ENCODE results near the gene PDIK1L.

PDIK1L gene

DNA sequence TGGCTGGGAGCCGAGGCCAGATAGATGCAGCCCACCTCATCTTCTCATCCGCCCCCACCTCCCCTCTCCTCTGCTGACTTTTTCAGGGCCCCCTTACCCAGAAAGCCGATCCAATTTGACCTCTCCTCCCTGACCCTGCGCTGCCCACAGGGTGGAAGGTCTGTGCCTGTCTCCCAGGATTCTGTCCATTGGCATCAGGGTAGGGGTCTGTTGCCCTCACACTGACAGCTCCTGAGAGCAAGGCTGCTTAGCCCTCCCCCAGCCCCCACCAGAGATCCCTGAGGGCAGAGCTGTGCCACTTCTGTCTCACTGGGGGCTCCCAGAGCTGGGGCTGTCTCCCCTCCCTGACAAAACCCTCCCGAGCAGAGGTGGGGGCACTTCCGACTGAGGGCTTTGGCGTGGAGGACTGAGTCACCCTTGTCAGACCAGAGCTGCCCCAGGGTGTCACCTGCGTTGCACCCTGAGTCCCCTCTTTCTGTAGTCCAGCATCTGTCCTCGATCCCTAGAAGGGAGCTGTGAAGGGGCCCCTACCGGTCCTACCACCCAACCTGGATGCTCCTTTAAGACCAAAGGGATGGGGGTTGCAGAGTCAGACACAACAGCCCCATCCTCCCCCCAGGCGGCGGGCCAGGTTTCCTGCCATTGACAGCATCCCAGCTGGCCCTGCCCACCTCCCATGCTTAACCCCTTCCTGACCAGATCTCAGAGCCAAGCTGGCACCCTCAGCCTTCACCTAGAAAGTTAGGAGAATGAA lies 44.8 kb downstream of the PDIK1L start:
- Histone ChIP-seq H3K4me2 (ENCODE audit: insufficient read depth, low read length, poor library complexity, severe bottlenecking) (peak overlapping the region; percentile 50), H2AFZ (ENCODE audit: low read length) (peak overlapping the region; percentile 70), H2BK12ac (ENCODE audit: low read length) (no peak overlapping the region), H4K91ac (ENCODE audit: low read depth, low read length, poor library complexity) (no peak overlapping the region), H3K9me3 (replicated peaks in 1 of 2; ENCODE audit: control insufficient read depth in 2 of 2, insufficient read depth in 1 of 2, low read depth in 1 of 2, low read length in 2 of 2) (no peaks in the 10 kb centered on the region), H3K27me3 (ENCODE audit: control insufficient read depth in 3 of 3, insufficient read depth in 3 of 3, low read depth in 1 of 3, low read length in 3 of 3) (peaks cover 0 to 19% (median 14%) of the 10 kb centered on the region in 3 experiments), H3K36me3 (replicated peaks in 1 of 2; ENCODE audit: control insufficient read depth in 2 of 2, insufficient read depth in 2 of 2, low read length in 2 of 2) (no peaks in the 10 kb centered on the region), H2BK120ac (ENCODE audit: low read depth, low read length) (peak overlapping the region; percentile 27), H2BK5ac (ENCODE audit: low read length) (no peak overlapping the region), H3K4me3 (ENCODE audit: low read length in 2 of 2) (no peak overlapping the region), H3K23ac (ENCODE audit: low read depth, low read length, poor library complexity) (no peak overlapping the region), H3K4ac (ENCODE audit: low read length) (no peak overlapping the region), H3K14ac (ENCODE audit: low read length) (no peak overlapping the region), H2AK5ac (ENCODE audit: low read depth, low read length) (no peak overlapping the region), H3K18ac (ENCODE audit: low read length) (peak overlapping the region; percentile 81), H3K4me1 (ENCODE audit: control insufficient read depth in 2 of 2, insufficient read depth in 1 of 2, low read depth in 1 of 2, low read length in 2 of 2) (peaks cover 42 to 50% of the 10 kb centered on the region in 2 donors), H4K8ac (ENCODE audit: low read depth, low read length) (no peak overlapping the region), H3K79me1 (ENCODE audit: low read depth, low read length) (no peaks in the 10 kb centered on the region), H2BK15ac (ENCODE audit: low read length) (peak overlapping the region; percentile 42), H3K9ac (ENCODE audit: low read depth, low read length, poor library complexity) (no peak overlapping the region), H3K27ac (replicated peaks; ENCODE audit: low read length) (no peak overlapping the region)
- no peak for DNase-seq (ENCODE audit: low spot score)
- WGBS, 2 donors (ENCODE audit: extremely low coverage in 2 of 2, insufficient read length in 2 of 2, insufficient replicate concordance in 1 of 2), result no CpG with 5 or more reads among the region's 12 CpGs

GRCh38 chr1:26158271-26158907 lies 46.8 kb downstream of the PDIK1L start:
- peak overlapping the region in 1 of 2 donors; percentile 50 for H3K4me3 ChIP-seq (ENCODE audit: low read length in 2 of 2)

DNA sequence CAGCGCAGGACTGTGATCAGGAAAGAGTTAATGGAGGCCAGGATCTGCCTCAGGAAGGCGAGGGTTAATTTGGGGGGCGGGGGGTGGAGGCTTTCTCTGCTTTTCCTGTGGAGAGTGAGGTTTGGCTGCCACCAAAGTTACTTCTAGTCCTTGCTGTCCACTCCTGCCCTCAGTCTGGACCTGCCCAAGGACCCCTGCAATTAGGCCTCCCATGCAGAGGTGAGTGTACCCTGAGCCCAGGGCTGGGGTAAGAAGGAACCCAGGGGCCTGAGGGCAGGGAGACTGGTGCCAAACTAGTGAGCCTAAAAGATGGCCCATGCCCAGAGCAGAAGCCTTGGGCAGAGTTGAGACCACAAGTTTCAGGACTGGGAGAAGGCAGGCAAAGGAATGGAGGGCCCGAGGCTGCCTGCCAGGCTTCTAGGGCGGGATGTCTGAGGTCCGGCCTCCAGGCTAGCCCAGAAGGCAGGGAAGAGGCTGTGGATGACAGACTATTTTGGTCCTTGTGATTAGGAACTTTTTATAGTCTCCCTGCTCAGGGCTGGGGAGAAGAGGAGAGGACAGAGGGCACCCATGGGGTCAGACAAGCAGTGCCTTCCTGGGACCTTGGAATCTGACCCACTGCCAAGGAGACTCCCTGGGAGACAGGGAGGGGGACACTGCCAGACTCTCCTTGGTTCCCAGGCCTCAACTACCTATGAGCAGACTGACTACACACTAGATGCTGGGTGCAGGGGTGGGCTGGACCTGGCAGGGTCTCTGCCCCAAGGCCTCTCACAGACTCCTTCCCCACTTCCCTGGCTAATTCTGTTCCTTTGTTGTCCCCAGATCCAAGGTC lies 47.5 kb downstream of the PDIK1L start, which contains the start of gene FAM110D:
TSS of gene FAM110D (plus strand) at position 172 of the 835 bp plus-strand sequence. CDS start 2,213 bp downstream, outside the sequence.
- H2BK120ac ChIP-seq (ENCODE audit: low read depth, low read length), result no peak within 1 kb of the TSS
- no peak within 1 kb of the TSS for H4K8ac ChIP-seq (ENCODE audit: low read depth, low read length)
- H3K4me2 ChIP-seq (ENCODE audit: insufficient read depth, low read length, poor library complexity, severe bottlenecking), result no peak within 1 kb of the TSS
- no peak within 1 kb of the TSS for H3K23ac ChIP-seq (ENCODE audit: low read depth, low read length, poor library complexity)
- H3K18ac ChIP-seq (ENCODE audit: low read length), result peak within 1 kb of the TSS; percentile 73
- no peak within 1 kb of the TSS for H2BK12ac ChIP-seq (ENCODE audit: low read length)
- H3K14ac ChIP-seq (ENCODE audit: low read length), result no peak within 1 kb of the TSS
- no peak within 1 kb of the TSS for H4K91ac ChIP-seq (ENCODE audit: low read depth, low read length, poor library complexity)
- H3K9me3 ChIP-seq (replicated peaks in 1 of 2; ENCODE audit: control insufficient read depth in 2 of 2, insufficient read depth in 1 of 2, low read depth in 1 of 2, low read length in 2 of 2), result no peaks in the 10 kb centered on the region
- H3K4ac ChIP-seq (ENCODE audit: low read length), result no peak within 1 kb of the TSS
- peaks cover 3 to 38% (median 5%) of the 10 kb centered on the region in 3 experiments for H3K27me3 ChIP-seq (ENCODE audit: control insufficient read depth in 3 of 3, insufficient read depth in 3 of 3, low read depth in 1 of 3, low read length in 3 of 3)
- no peaks in the 10 kb centered on the region for H3K36me3 ChIP-seq (replicated peaks in 1 of 2; ENCODE audit: control insufficient read depth in 2 of 2, insufficient read depth in 2 of 2, low read length in 2 of 2)
- H2AFZ ChIP-seq (ENCODE audit: low read length), result peak within 1 kb of the TSS; percentile 84
- H2BK15ac ChIP-seq (ENCODE audit: low read length), result peak within 1 kb of the TSS; percentile 49
- no peak within 1 kb of the TSS for H3K9ac ChIP-seq (ENCODE audit: low read depth, low read length, poor library complexity)
- H3K79me1 ChIP-seq (ENCODE audit: low read depth, low read length), result no peaks in the 10 kb centered on the region
- DNase-seq (ENCODE audit: low spot score), result no peak
- WGBS, 2 donors (ENCODE audit: extremely low coverage in 2 of 2, insufficient read length in 2 of 2, insufficient replicate concordance in 1 of 2), result no CpG with 5 or more reads among the region's 6 CpGs
- H3K4me1 ChIP-seq (ENCODE audit: control insufficient read depth in 2 of 2, insufficient read depth in 1 of 2, low read depth in 1 of 2, low read length in 2 of 2), result peaks cover 44 to 50% of the 10 kb centered on the region in 2 donors
- H2AK5ac ChIP-seq (ENCODE audit: low read depth, low read length), result peak within 1 kb of the TSS; percentile 13
- H2BK5ac ChIP-seq (ENCODE audit: low read length), result no peak within 1 kb of the TSS
- H3K27ac ChIP-seq (replicated peaks; ENCODE audit: low read length), result no peak within 1 kb of the TSS
- peak within 1 kb of the TSS; percentile 43 to 50 for H3K4me3 ChIP-seq (ENCODE audit: low read length in 2 of 2)

More at GRCh38 chr1:26158271-26158907, 46.8 kb downstream of the PDIK1L start:
- Histone ChIP-seq H2BK120ac (ENCODE audit: low read depth, low read length) (no peak overlapping the region), H3K27me3 (ENCODE audit: control insufficient read depth in 3 of 3, insufficient read depth in 3 of 3, low read depth in 1 of 3, low read length in 3 of 3) (peaks cover 3 to 31% (median 12%) of the 10 kb centered on the region in 3 experiments), H3K14ac (ENCODE audit: low read length) (no peak overlapping the region), H3K9me3 (replicated peaks in 1 of 2; ENCODE audit: control insufficient read depth in 2 of 2, insufficient read depth in 1 of 2, low read depth in 1 of 2, low read length in 2 of 2) (no peaks in the 10 kb centered on the region), H3K27ac (replicated peaks; ENCODE audit: low read length) (no peak overlapping the region), H3K4me2 (ENCODE audit: insufficient read depth, low read length, poor library complexity, severe bottlenecking) (no peak overlapping the region), H3K79me1 (ENCODE audit: low read depth, low read length) (no peaks in the 10 kb centered on the region), H2BK15ac (ENCODE audit: low read length) (peak overlapping the region; percentile 49), H2AFZ (ENCODE audit: low read length) (peak overlapping the region; percentile 84), H3K23ac (ENCODE audit: low read depth, low read length, poor library complexity) (no peak overlapping the region), H2AK5ac (ENCODE audit: low read depth, low read length) (peak overlapping the region; percentile 11), H3K4ac (ENCODE audit: low read length) (no peak overlapping the region), H3K9ac (ENCODE audit: low read depth, low read length, poor library complexity) (no peak overlapping the region), H4K91ac (ENCODE audit: low read depth, low read length, poor library complexity) (no peak overlapping the region), H3K36me3 (replicated peaks in 1 of 2; ENCODE audit: control insufficient read depth in 2 of 2, insufficient read depth in 2 of 2, low read length in 2 of 2) (no peaks in the 10 kb centered on the region), H3K18ac (ENCODE audit: low read length) (peak overlapping the region; percentile 73), H4K8ac (ENCODE audit: low read depth, low read length) (no peak overlapping the region), H2BK5ac (ENCODE audit: low read length) (no peak overlapping the region), H3K4me1 (ENCODE audit: control insufficient read depth in 2 of 2, insufficient read depth in 1 of 2, low read depth in 1 of 2, low read length in 2 of 2) (peaks cover 44 to 50% of the 10 kb centered on the region in 2 donors), H2BK12ac (ENCODE audit: low read length) (no peak overlapping the region)
- no peak for DNase-seq (ENCODE audit: low spot score)
- WGBS, 2 donors (ENCODE audit: extremely low coverage in 2 of 2, insufficient read length in 2 of 2, insufficient replicate concordance in 1 of 2), result no CpG with 5 or more reads among the region's 5 CpGs

Measured in neuronal stem cell (in vitro differentiated cells).